ENCODE results near the gene ZFYVE28.

Gene ZFYVE28

GRCh38 chr4:2296631-2297601, 121.5 kb downstream of the ZFYVE28 start:
- Histone ChIP-seq H3K9ac (ENCODE audit: low read length) (no peak overlapping the region), H3K27ac (ENCODE audit: low read depth, low read length) (no peak overlapping the region), H3K36me3 (ENCODE audit: low read length) (no peaks in the 10 kb centered on the region), H4K20me1 (ENCODE audit: low read depth, low read length) (no peaks in the 10 kb centered on the region), H3K4me3 (ENCODE audit: insufficient read depth, low read length, poor library complexity, severe bottlenecking) (no peak overlapping the region), H3K9me3 (ENCODE audit: insufficient read depth, low read length) (no peaks in the 10 kb centered on the region), H3K4me2 (ENCODE audit: low read depth, low read length, poor library complexity, severe bottlenecking) (no peak overlapping the region), H3F3A (ENCODE audit: insufficient read depth) (no peaks in the 10 kb centered on the region), H2AFZ (ENCODE audit: low read depth, low read length, severe bottlenecking) (no peak overlapping the region), H3K27me3 (ENCODE audit: low read length) (no peaks in the 10 kb centered on the region), H3K79me2 (ENCODE audit: insufficient read depth, low read length) (no peaks in the 10 kb centered on the region), H3K9me2 (replicated peaks; ENCODE audit: insufficient read depth, low read length) (no peaks in the 10 kb centered on the region)
- TF ChIP-seq CTCF (IDR thresholded peaks at IDR 0.05; ENCODE audit: insufficient read depth, low read length, poor library complexity, severe bottlenecking) (no peak), EZH2phosphoT487 (conservative IDR thresholded peaks at IDR 0.05; ENCODE audit: low read length) (no peak)

- no peaks in the 10 kb centered on the region for H3K9me3 ChIP-seq (ENCODE audit: insufficient read depth, low read length)
- no peaks in the 10 kb centered on the region for H3K36me3 ChIP-seq (ENCODE audit: low read length)
- no peak overlapping the region for H2AFZ ChIP-seq (ENCODE audit: low read depth, low read length, severe bottlenecking)
- no peaks in the 10 kb centered on the region for H3K79me2 ChIP-seq (ENCODE audit: insufficient read depth, low read length)
- no peaks in the 10 kb centered on the region for H4K20me1 ChIP-seq (ENCODE audit: low read depth, low read length)
- no peaks in the 10 kb centered on the region for H3F3A ChIP-seq (ENCODE audit: insufficient read depth)
- no peak overlapping the region for H3K9ac ChIP-seq (ENCODE audit: low read length)
- no peaks in the 10 kb centered on the region for H3K27me3 ChIP-seq (ENCODE audit: low read length)
- H3K4me2 ChIP-seq (ENCODE audit: low read depth, low read length, poor library complexity, severe bottlenecking) = no peak overlapping the region
- no peak overlapping the region for H3K27ac ChIP-seq (ENCODE audit: low read depth, low read length)
- no peak overlapping the region for H3K4me3 ChIP-seq (ENCODE audit: insufficient read depth, low read length, poor library complexity, severe bottlenecking)
- no peaks in the 10 kb centered on the region for H3K9me2 ChIP-seq (replicated peaks; ENCODE audit: insufficient read depth, low read length)
- no peak for TF ChIP-seq CTCF (IDR thresholded peaks at IDR 0.05; ENCODE audit: insufficient read depth, low read length, poor library complexity, severe bottlenecking)
Observed at GRCh38 chr4:2295900-2296442, 122.5 kb downstream of the ZFYVE28 start.

- H3K27ac ChIP-seq (ENCODE audit: low read depth, low read length) = no peak overlapping the region
- H3K4me2 ChIP-seq (ENCODE audit: low read depth, low read length, poor library complexity, severe bottlenecking) = no peak overlapping the region
- H3F3A ChIP-seq (ENCODE audit: insufficient read depth) = no peaks in the 10 kb centered on the region
- no peaks in the 10 kb centered on the region for H3K9me2 ChIP-seq (replicated peaks; ENCODE audit: insufficient read depth, low read length)
- H3K27me3 ChIP-seq (ENCODE audit: low read length) = no peaks in the 10 kb centered on the region
- H3K9me3 ChIP-seq (ENCODE audit: insufficient read depth, low read length) = no peaks in the 10 kb centered on the region
- no peaks in the 10 kb centered on the region for H3K36me3 ChIP-seq (ENCODE audit: low read length)
- no peak overlapping the region for H3K4me3 ChIP-seq (ENCODE audit: insufficient read depth, low read length, poor library complexity, severe bottlenecking)
- H4K20me1 ChIP-seq (ENCODE audit: low read depth, low read length) = no peaks in the 10 kb centered on the region
- no peaks in the 10 kb centered on the region for H3K79me2 ChIP-seq (ENCODE audit: insufficient read depth, low read length)
- no peak overlapping the region for H3K9ac ChIP-seq (ENCODE audit: low read length)
- no peak overlapping the region for H2AFZ ChIP-seq (ENCODE audit: low read depth, low read length, severe bottlenecking)
- TF ChIP-seq EZH2phosphoT487 (conservative IDR thresholded peaks at IDR 0.05; ENCODE audit: low read length) (no peak), CTCF (IDR thresholded peaks at IDR 0.05; ENCODE audit: insufficient read depth, low read length, poor library complexity, severe bottlenecking) (no peak)
Observed at GRCh38 chr4:2295500-2295899, 122.9 kb downstream of the ZFYVE28 start.

Measured in SU-DHL-6 (cell line).